IMR-90 (cell line): ENCODE measurements around the gene POMT2. TPM values are rescaled to one million over a fixed set of nuclear protein-coding genes. Genes with fewer than 3 reads are reported as not detected.

Experiments
- ATAC-seq: fragments of 200-7000 bp; cut with Tn5 transposase; 2 replicates; pipeline ENCODE4 v1.9.1; 2020; ENCODE audit warnings: low read depth, mild to moderate bottlenecking, moderate library complexity
- BruUV-seq: library from RNA; stranded (reverse); fragments of 400-500 nt; replicated peaks from 2 replicates; lab custom pipeline; 2021; lab: Mats Ljungman, UMichigan
- CTCF ChIA-PET: fragments of 300-600 bp; formaldehyde crosslinking; extraction: SDS; loops from one replicate; lab custom pipeline; 2021; ENCODE audit warnings: antibody characterized with exemption; lab: Yijun Ruan, JAX
- POLR2A ChIA-PET: fragments of 300-600 bp; sonication (Branson Sonifier 250); formaldehyde crosslinking; loops from one replicate; lab custom pipeline; 2022; ENCODE audit warnings: antibody characterized with exemption; ENCODE audit not compliant: unreplicated experiment; lab: Charles Lee
- DNase-seq: peaks from one replicate; pipeline ENCODE4 v3.0.0; 2013
- H2AFZ ChIP-seq: replicated peaks from 2 replicates; pipeline ENCODE3; 2013; ENCODE audit warnings: low read length, mild to moderate bottlenecking; ENCODE audit not compliant: poor library complexity
- H2AK5ac ChIP-seq: 2 replicates; pipeline ENCODE4 v1.6.1; 2013; ENCODE audit warnings: low read depth, low read length, inconsistent platforms
- H2AK9ac ChIP-seq: replicated peaks from 2 replicates; pipeline ENCODE3; 2013; ENCODE audit warnings: mild to moderate bottlenecking, low read depth, low read length, moderate library complexity; ENCODE audit not compliant: poor library complexity
- H2BK120ac ChIP-seq: 2 replicates; pipeline ENCODE4 v1.6.1; 2013; ENCODE audit warnings: low read depth, low read length, inconsistent platforms
- H2BK15ac ChIP-seq: 3 replicates; pipeline ENCODE4 v1.6.1; 2013; ENCODE audit warnings: low read depth, low read length, inconsistent platforms
- H2BK20ac ChIP-seq: 2 replicates; pipeline ENCODE4 v1.6.1; 2013; ENCODE audit warnings: low read depth, mild to moderate bottlenecking, inconsistent platforms, low read length, moderate library complexity
- H2BK5ac ChIP-seq: 2 replicates; pipeline ENCODE4 v1.6.1; 2013; ENCODE audit warnings: mild to moderate bottlenecking, low read depth, low read length, inconsistent platforms; ENCODE audit not compliant: poor library complexity, severe bottlenecking
- H3K14ac ChIP-seq: replicated peaks from 2 replicates; pipeline ENCODE4 v1.6.1; 2013; ENCODE audit warnings: low read depth, low read length, inconsistent platforms
- H3K18ac ChIP-seq: 2 replicates; pipeline ENCODE4 v1.6.1; 2013; ENCODE audit warnings: low read depth, low read length, control low read depth
- H3K23ac ChIP-seq: 2 replicates; pipeline ENCODE4 v1.6.1; 2013; ENCODE audit warnings: low read depth, low read length, inconsistent platforms
- H3K27ac ChIP-seq: 2 replicates; pipeline ENCODE4 v1.5.1; 2013; ENCODE audit warnings: mild to moderate bottlenecking, control low read depth, low read length; ENCODE audit not compliant: insufficient read depth
- H3K27me3 ChIP-seq: 2 replicates; pipeline ENCODE4 v1.6.1; 2013; ENCODE audit warnings: low read length; ENCODE audit not compliant: control insufficient read depth, insufficient read depth
- H3K36me3 ChIP-seq: 2 replicates; pipeline ENCODE4 v1.6.1; 2013; ENCODE audit warnings: low read length, mixed read lengths; ENCODE audit not compliant: control insufficient read depth, insufficient read depth
- H3K4ac ChIP-seq: 2 replicates; pipeline ENCODE4 v1.6.1; 2013; ENCODE audit warnings: low read depth, low read length, inconsistent platforms
- H3K4me1 ChIP-seq: 2 replicates; pipeline ENCODE4 v1.6.1; 2013; ENCODE audit warnings: low read length, mixed read lengths; ENCODE audit not compliant: control insufficient read depth, insufficient read depth
- H3K4me2 ChIP-seq: 2 replicates; pipeline ENCODE4 v1.6.1; 2013; ENCODE audit warnings: low read depth, mild to moderate bottlenecking, control low read depth, low read length, moderate library complexity
- H3K4me3 ChIP-seq: 2 replicates; pipeline ENCODE4 v1.5.1; 2013; ENCODE audit warnings: low read depth, mild to moderate bottlenecking, control low read depth, low read length, moderate library complexity; ENCODE audit not compliant: insufficient read depth
- H3K56ac ChIP-seq: 2 replicates; pipeline ENCODE4 v1.6.1; 2013; ENCODE audit warnings: low read length, inconsistent platforms; ENCODE audit not compliant: insufficient read depth; ENCODE audit errors: extremely low read depth
- H3K79me1 ChIP-seq, 2 experiments: 2 replicates each; pipeline ENCODE4 v1.6.1; 2013; ENCODE audit warnings: low read length in 2 of 2, inconsistent platforms in 1 of 2, low read depth in 1 of 2
- H3K9ac ChIP-seq: 2 replicates; pipeline ENCODE4 v1.6.1; 2013; ENCODE audit warnings: low read depth, low read length, control low read depth
- H3K9me1 ChIP-seq: 2 replicates; pipeline ENCODE4 v1.6.1; 2013; ENCODE audit warnings: low read length, inconsistent platforms; ENCODE audit not compliant: insufficient read depth
- H3K9me3 ChIP-seq: 2 replicates; pipeline ENCODE4 v1.6.1; 2013; ENCODE audit warnings: low read length; ENCODE audit not compliant: control insufficient read depth, insufficient read depth
- H4K20me1 ChIP-seq: 2 replicates; pipeline ENCODE4 v1.6.1; 2013; ENCODE audit warnings: low read length, inconsistent platforms; ENCODE audit not compliant: insufficient read depth
- H4K5ac ChIP-seq: 2 replicates; pipeline ENCODE4 v1.6.1; 2013; ENCODE audit warnings: mild to moderate bottlenecking, low read depth, low read length, control low read depth
- H4K8ac ChIP-seq, 2 experiments: 2 replicates each; pipeline ENCODE4 v1.6.1; 2013; ENCODE audit warnings: low read depth in 2 of 2, low read length in 2 of 2, control low read depth in 1 of 2, inconsistent platforms in 1 of 2
- H4K91ac ChIP-seq: 2 replicates; pipeline ENCODE4 v1.6.1; 2013; ENCODE audit warnings: low read depth, low read length, inconsistent platforms; ENCODE audit not compliant: insufficient read depth
- BHLHE40 ChIP-seq: fragments of 150-350 bp; IDR thresholded peaks from 2 replicates; pipeline ENCODE4 v1.6.1; 2016; ENCODE audit warnings: mild to moderate bottlenecking, low read depth, low read length
- CEBPB ChIP-seq: IDR thresholded peaks from 2 replicates; pipeline ENCODE4 v1.6.1; 2012; ENCODE audit warnings: low read depth, low read length, improper control_type of control experiment
- CHD1 ChIP-seq: IDR thresholded peaks from 2 replicates; pipeline ENCODE4 v1.6.1; 2012; ENCODE audit warnings: low read depth, low read length, improper control_type of control experiment
- FOS ChIP-seq: fragments of 150-350 bp; IDR thresholded peaks from 2 replicates; pipeline ENCODE4 v1.6.1; 2016; ENCODE audit warnings: low read depth, low read length
- MAFK ChIP-seq: IDR thresholded peaks from 2 replicates; pipeline ENCODE4 v1.6.1; 2012; ENCODE audit warnings: low read depth, low read length, improper control_type of control experiment
- MAZ ChIP-seq: IDR thresholded peaks from 2 replicates; pipeline ENCODE4 v1.6.1; 2012; ENCODE audit warnings: low read depth, mild to moderate bottlenecking, low read length, improper control_type of control experiment, moderate library complexity, borderline replicate concordance
- MXI1 ChIP-seq: IDR thresholded peaks from 2 replicates; pipeline ENCODE4 v1.6.1; 2012; ENCODE audit warnings: low read depth, mild to moderate bottlenecking, low read length, moderate library complexity, borderline replicate concordance
- NFE2L2 ChIP-seq: fragments of 150-350 bp; IDR thresholded peaks from 2 replicates; pipeline ENCODE4 v1.6.1; 2016; ENCODE audit warnings: low read depth, mild to moderate bottlenecking, low read length
- POLR2A ChIP-seq: IDR thresholded peaks from 2 replicates; pipeline ENCODE4 v1.6.1; 2012; ENCODE audit warnings: mild to moderate bottlenecking, low read depth, low read length
- RAD21 ChIP-seq: IDR thresholded peaks from 2 replicates; pipeline ENCODE4 v1.6.1; 2012; ENCODE audit warnings: low read length, improper control_type of control experiment
- RCOR1 ChIP-seq: IDR thresholded peaks from 2 replicates; pipeline ENCODE4 v1.6.1; 2012; ENCODE audit warnings: mild to moderate bottlenecking, low read length, improper control_type of control experiment; ENCODE audit not compliant: insufficient replicate concordance
- RFX5 ChIP-seq: IDR thresholded peaks from 2 replicates; pipeline ENCODE4 v1.8.0; 2012; ENCODE audit warnings: low read depth, mild to moderate bottlenecking, low read length, moderate library complexity
- SMC3 ChIP-seq: fragments of 150-350 bp; IDR thresholded peaks from 2 replicates; pipeline ENCODE4 v1.6.1; 2016; ENCODE audit warnings: low read depth, mild to moderate bottlenecking, antibody characterized with exemption, low read length, moderate library complexity
- USF2 ChIP-seq: fragments of 150-350 bp; IDR thresholded peaks from 2 replicates; pipeline ENCODE4 v1.6.1; 2017; ENCODE audit warnings: mild to moderate bottlenecking, antibody characterized with exemption, low read length, low read depth
- WGBS, 2 experiments: methylation state at CpG; one replicate each; pipeline versions ENCODE4 v1.1.5 to v1.1.7; 2013; ENCODE audit warnings: missing lambda C conversion rate in 2 of 2; ENCODE audit not compliant: insufficient read length in 1 of 2; ENCODE audit errors: extremely low coverage in 2 of 2; 5-methylcytosine and 5-hydroxymethylcytosine counted together
- dilution Hi-C: fragments of 300-500 bp; cut with HindIII; formaldehyde crosslinking; loops from one replicate; pipeline ENCODE4 v1.14.3; 2018; ENCODE audit warnings: low sequenced_read_pairs; ENCODE audit not compliant: unreplicated experiment
- in situ Hi-C: fragments of 300-500 bp; cut with MboI; formaldehyde crosslinking; loops from 3 replicates; pipeline ENCODE4 v1.14.3; 2019; ENCODE audit warnings: low sequenced_read_pairs, inconsistent platforms, mixed read lengths
- intact Hi-C: fragments of 100-400 bp; cut with micrococcal nuclease; formaldehyde crosslinking; loops from 2 replicates; pipeline ENCODE4 v1.10.0; 2022
- polyA plus RNA-seq, 3 experiments: library from polyadenylated mRNA; depleted of rRNA; stranded (reverse); fragments of >200 nt; gene quantifications; 2 replicates each; pipeline ENCODE4 v1.2.3, GENCODE V29; 2012; ENCODE audit warnings: low replicate concordance in 1 of 3
- total RNA-seq: library from RNA; depleted of rRNA; stranded (reverse); fragments of >200 nt; gene quantifications from 2 replicates; pipeline ENCODE4 v1.2.3, GENCODE V29; 2012
- TF ChIP-seq, protein P1 (sequence below): conservative IDR thresholded peaks from 2 replicates; pipeline ENCODE4 v1.5.1; 2012; ENCODE audit warnings: mild to moderate bottlenecking, low read depth, low read length, improper control_type of control experiment
- TF ChIP-seq, protein P2 (sequence below): fragments of 150-350 bp; IDR thresholded peaks from 2 replicates; pipeline ENCODE4 v1.6.1; 2016; ENCODE audit warnings: low read depth, mild to moderate bottlenecking, low read length, moderate library complexity, borderline replicate concordance

The POMT2 gene
- total and polyA plus RNA-seq, 2 of the 4 experiments (the other 2 are of a cell fraction): 6.5 to 13.0 TPM

- Histone ChIP-seq H3K4me3 (no peak overlapping the region), H3K14ac (no peak overlapping the region), H3K56ac (no peak overlapping the region), H3K79me1 (no peaks in the 10 kb centered on the region), H4K91ac (no peak overlapping the region), H3K9me1 (no peaks in the 10 kb centered on the region), H2BK120ac (no peak overlapping the region), H3K27me3 (no peaks in the 10 kb centered on the region), H3K4ac (no peak overlapping the region), H3K4me2 (no peak overlapping the region), H3K27ac (no peak overlapping the region), H2BK20ac (no peak overlapping the region), H4K5ac (no peak overlapping the region), H2AK9ac (no peak overlapping the region), H2BK5ac (no peak overlapping the region), H3K36me3 (peaks cover 21% of the 10 kb centered on the region), H3K18ac (no peak overlapping the region), H3K23ac (no peak overlapping the region), H3K4me1 (no peaks in the 10 kb centered on the region), H4K8ac (no peak overlapping the region), H3K9ac (no peak overlapping the region), H4K20me1 (no peaks in the 10 kb centered on the region), H3K9me3 (no peaks in the 10 kb centered on the region), H2AFZ (no peak overlapping the region), H2AK5ac (no peak overlapping the region), H2BK15ac (no peak overlapping the region)
- intact Hi-C loops: no loop called here
- 90% methylated on average over 3 of the region's 5 CpGs; no CpG with 5 or more reads in 1 of the 2 experiments for WGBS, 2 experiments
- dilution Hi-C loops: no loop called here
- ChIA-PET CTCF (no interaction called here), POLR2A (no interaction called here)
- TF ChIP-seq RFX5 (no peak), BHLHE40 (no peak), MAFK (no peak), CEBPB (no peak), SMC3 (no peak), POLR2A (no peak), NFE2L2 (no peak), FOS (no peak), RCOR1 (no peak), CHD1 (no peak), MAZ (no peak), RAD21 (no peak), USF2 (no peak), MXI1 (no peak)
- TF ChIP-seq, protein P1, sequence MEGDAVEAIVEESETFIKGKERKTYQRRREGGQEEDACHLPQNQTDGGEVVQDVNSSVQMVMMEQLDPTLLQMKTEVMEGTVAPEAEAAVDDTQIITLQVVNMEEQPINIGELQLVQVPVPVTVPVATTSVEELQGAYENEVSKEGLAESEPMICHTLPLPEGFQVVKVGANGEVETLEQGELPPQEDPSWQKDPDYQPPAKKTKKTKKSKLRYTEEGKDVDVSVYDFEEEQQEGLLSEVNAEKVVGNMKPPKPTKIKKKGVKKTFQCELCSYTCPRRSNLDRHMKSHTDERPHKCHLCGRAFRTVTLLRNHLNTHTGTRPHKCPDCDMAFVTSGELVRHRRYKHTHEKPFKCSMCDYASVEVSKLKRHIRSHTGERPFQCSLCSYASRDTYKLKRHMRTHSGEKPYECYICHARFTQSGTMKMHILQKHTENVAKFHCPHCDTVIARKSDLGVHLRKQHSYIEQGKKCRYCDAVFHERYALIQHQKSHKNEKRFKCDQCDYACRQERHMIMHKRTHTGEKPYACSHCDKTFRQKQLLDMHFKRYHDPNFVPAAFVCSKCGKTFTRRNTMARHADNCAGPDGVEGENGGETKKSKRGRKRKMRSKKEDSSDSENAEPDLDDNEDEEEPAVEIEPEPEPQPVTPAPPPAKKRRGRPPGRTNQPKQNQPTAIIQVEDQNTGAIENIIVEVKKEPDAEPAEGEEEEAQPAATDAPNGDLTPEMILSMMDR: no peak
- TF ChIP-seq, protein P2, sequence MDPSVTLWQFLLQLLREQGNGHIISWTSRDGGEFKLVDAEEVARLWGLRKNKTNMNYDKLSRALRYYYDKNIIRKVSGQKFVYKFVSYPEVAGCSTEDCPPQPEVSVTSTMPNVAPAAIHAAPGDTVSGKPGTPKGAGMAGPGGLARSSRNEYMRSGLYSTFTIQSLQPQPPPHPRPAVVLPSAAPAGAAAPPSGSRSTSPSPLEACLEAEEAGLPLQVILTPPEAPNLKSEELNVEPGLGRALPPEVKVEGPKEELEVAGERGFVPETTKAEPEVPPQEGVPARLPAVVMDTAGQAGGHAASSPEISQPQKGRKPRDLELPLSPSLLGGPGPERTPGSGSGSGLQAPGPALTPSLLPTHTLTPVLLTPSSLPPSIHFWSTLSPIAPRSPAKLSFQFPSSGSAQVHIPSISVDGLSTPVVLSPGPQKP: no peak
- BruUV-seq: no TSS peak
- DNase-seq (no peak), ATAC-seq (no peak)
- in situ Hi-C loops: no loop called here
Observed at GRCh38 chr14:77284466-77284865, 36.2 kb downstream of the POMT2 start.
